RWPE1 (cell line): ENCODE data around the gene ADGRD1.

Source experiments
- CTCF ChIA-PET: fragments of 350-600 bp; sonication (Branson Sonifier 250); formaldehyde crosslinking; extraction: SDS; loops from one replicate; lab custom pipeline; 2021; lab: Yijun Ruan, JAX
- POLR2A ChIA-PET: fragments of 400-600 bp; formaldehyde crosslinking; extraction: SDS; loops from one replicate; lab custom pipeline; 2020; ENCODE audit warnings: antibody characterized with exemption; ENCODE audit not compliant: low non-redundant PET; lab: Yijun Ruan, JAX
- DNase-seq: peaks from one replicate; pipeline ENCODE4 v3.0.0; 2012; ENCODE audit warnings: low spot score
- H3K27ac ChIP-seq: fragments of 450-650 bp; 2 replicates; pipeline ENCODE4 v1.5.1; 2017
- TF ChIP-seq, protein P1 (sequence below): fragments of 450-650 bp; conservative IDR thresholded peaks from 2 replicates; pipeline ENCODE4 v1.5.1; 2017; ENCODE audit warnings: low read depth, mild to moderate bottlenecking

Gene ADGRD1

DNA sequence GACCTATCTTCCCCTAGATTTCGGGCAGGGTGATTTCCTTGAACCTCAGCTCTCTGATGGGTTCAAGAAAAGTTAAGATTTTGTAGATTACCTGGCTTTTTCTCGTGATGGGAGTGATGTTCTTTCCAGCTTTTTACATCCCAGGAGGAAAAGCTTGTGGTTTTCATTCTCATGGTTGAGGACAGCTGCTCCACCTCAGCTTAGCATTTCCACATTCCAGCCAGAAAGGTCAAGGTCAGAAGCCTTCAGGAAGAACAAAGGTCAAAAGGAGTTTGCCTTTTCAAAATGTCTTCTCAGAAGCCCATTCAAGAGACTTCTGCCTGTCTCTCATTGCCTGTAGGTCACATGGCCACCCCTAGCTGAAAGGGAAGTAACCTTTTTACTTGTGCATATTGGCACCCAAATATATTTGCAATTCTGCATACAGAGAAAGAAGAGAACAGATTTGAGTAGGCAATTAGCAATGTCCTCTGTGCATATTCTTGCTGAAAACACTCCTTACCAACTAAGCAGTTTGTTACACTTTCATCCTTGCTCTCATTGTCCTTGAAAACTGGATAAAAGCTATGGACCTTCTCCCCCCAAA is 6.6 kb upstream of the ADGRD1 start:
- TF ChIP-seq, protein P1, sequence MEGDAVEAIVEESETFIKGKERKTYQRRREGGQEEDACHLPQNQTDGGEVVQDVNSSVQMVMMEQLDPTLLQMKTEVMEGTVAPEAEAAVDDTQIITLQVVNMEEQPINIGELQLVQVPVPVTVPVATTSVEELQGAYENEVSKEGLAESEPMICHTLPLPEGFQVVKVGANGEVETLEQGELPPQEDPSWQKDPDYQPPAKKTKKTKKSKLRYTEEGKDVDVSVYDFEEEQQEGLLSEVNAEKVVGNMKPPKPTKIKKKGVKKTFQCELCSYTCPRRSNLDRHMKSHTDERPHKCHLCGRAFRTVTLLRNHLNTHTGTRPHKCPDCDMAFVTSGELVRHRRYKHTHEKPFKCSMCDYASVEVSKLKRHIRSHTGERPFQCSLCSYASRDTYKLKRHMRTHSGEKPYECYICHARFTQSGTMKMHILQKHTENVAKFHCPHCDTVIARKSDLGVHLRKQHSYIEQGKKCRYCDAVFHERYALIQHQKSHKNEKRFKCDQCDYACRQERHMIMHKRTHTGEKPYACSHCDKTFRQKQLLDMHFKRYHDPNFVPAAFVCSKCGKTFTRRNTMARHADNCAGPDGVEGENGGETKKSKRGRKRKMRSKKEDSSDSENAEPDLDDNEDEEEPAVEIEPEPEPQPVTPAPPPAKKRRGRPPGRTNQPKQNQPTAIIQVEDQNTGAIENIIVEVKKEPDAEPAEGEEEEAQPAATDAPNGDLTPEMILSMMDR = no peak
- no peak overlapping the region for H3K27ac ChIP-seq
- DNase-seq = no peak
- POLR2A ChIA-PET = no interaction called here
- CTCF ChIA-PET = interaction anchor here (0.6 kb wide), 1 partner anchor 328 kb away, joined by 3 read pairs; no protein-coding TSS in a partner anchor

DNA sequence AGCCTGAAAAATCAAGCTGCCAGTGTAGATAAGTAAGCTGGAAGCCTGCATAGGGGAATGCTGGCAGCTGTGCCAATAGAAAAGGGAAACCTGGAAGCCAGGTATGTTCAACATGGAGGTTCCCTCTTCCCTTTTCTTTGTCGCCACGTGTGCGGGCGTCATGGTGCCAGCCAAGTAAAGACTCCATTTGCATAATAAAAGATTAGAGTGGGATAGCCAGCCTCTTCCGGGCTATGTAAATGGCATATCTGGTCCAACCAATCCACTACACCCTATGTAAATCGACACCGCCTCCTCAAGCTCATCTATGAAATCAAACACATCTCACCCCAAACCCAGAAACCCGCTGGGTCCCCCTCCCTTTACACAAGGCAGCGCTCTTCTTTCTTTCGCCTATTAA is 5.6 kb upstream of the ADGRD1 start:
- CTCF ChIA-PET = no interaction called here
- DNase-seq = no peak

DNA sequence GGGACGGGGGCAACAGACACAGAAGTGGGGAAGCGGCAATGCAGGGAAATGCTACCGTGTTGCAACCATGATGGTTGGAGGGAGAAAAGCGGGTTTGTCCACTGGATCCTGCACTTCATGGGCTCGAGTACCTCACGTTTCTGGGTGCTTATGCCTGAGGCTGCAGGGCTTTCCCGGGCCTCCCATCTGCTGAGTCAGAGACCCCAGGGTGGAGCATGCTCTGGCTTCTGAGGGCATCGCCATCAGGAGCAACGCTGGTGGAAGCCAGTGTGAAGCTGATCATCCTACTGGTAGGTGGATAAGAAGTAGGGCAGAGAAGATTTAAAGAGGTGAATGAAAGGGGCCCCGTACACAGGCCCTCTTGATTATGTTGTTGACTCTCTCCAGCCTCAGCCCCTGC is 5.0 kb upstream of the ADGRD1 start:
- POLR2A ChIA-PET = no interaction called here
- TF ChIP-seq, protein P1 = no peak
- H3K27ac ChIP-seq = no peak overlapping the region
- CTCF ChIA-PET = interaction anchor here (0.6 kb wide), 1 partner anchor 476 kb away, joined by 3 read pairs; no protein-coding TSS in a partner anchor
- no peak for DNase-seq

More for the DNA sequence above, 5.6 kb upstream of the ADGRD1 start:
- H3K27ac ChIP-seq = no peak overlapping the region
- TF ChIP-seq, protein P1 = no peak
- POLR2A ChIA-PET = no interaction called here

DNA sequence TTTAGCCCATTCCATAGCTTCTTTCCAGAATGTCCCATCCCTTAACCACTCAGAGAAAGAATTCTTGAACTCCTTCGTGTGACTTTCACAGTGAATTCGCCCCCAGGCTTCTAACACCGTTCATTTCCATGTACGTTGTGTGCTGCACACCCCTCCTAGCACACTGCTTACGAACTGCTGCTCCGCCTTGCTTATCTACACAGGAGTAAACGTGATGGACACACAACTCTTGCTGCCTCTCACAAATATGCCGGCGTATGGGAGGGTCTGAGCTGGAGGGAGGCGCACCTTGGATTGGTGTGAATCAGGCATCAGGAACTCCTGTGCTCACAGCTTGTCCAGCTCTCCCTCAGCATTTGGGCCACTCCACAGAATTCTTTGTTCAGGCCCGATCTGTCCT is 3.9 kb upstream of the ADGRD1 start:
- TF ChIP-seq, protein P1 = no peak
- no peak overlapping the region for H3K27ac ChIP-seq
- CTCF ChIA-PET = interaction anchor here (0.5 to 0.6 kb wide), 2 partner anchors 79 to 924 kb away, joined by 3 read pairs; no protein-coding TSS in a partner anchor
- POLR2A ChIA-PET = no interaction called here
- no peak for DNase-seq

DNA sequence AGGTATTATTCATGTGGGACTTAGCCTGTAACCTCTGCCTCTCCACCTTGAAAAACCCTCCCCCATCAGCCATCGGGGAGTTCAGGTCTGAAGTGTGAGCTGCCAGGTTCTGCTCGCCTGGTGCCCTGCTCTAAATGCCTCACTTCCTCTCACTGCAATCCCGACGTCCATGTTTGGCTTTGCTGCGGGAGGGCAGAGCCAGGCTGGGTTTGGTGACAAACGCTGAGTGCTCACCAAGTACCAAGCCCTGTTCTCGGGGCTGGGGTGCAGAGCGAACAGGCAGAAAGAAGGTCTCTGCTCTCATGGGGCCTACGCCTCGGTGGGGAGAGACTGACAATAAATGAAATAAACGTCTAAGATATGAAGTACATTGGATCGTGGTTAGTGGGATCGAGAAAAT is 2.1 kb upstream of the ADGRD1 start:
- TF ChIP-seq, protein P1 = no peak
- CTCF ChIA-PET = no interaction called here
- POLR2A ChIA-PET = no interaction called here
- no peak for DNase-seq
- H3K27ac ChIP-seq = no peak overlapping the region

DNA sequence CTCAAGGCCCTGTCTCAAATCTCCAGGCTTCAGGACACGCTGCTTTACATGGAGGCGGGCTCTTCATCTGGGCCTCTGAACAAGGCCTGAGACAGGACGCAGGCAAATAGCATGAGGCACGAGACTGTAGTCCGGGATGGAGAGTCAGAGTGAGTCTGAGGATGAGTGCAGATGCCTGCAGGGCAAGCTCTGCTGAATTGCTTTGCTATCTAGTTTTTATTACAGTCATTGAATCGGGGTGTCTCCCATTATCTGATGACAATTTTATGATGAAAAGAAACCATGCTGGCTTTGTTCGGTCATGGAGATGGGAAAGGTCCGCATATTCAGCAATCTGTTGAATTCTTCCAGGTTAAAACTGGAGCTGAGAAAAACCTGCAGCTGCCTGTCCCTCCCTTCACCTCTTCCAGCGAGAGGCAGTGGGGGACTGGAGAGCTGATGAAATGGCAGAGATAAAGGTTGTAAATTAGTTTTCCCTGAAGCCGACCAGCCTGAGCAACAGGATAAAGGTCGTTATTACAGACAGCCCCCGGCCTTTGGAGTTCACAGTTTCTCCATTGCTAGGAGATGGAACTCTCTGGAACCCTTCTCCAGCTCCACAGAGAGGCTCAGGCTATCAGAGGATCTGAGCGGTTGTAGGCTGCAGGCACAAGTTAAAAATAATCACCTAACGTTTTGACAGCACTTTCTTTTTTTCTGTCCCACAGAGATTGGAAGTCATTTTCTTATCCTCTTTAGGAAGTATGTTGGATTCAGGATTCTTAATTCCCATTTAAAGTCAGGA is 1.3 kb upstream of the ADGRD1 start:
- no peak overlapping the region for H3K27ac ChIP-seq
- DNase-seq = no peak
- TF ChIP-seq, protein P1 = no peak
- ChIA-PET POLR2A (no interaction called here), CTCF (interaction anchor here (0.6 to 0.8 kb wide), 2 partner anchors 153 to 518 kb away, joined by 3 to 4 read pairs; no protein-coding TSS in a partner anchor)
